GM19099 (cell line): Measurements from ENCODE around the gene TRIM45.

ENCODE experiments used
- POLR2A ChIP-seq: IDR thresholded peaks from 3 replicates; pipeline ENCODE4 v1.6.1; 2011; ENCODE audit warnings: low read depth; ENCODE audit not compliant: insufficient read length; ENCODE audit errors: extremely low read depth

Gene TRIM45

GRCh38 chr1:117121589-117122329, at the start of gene TRIM45:
TRIM45 (minus strand) TSS chr1:117121749; CDS start chr1:117121201, 548 bp downstream.
- peak; percentile 28 for TF ChIP-seq POLR2A

- no peak for TF ChIP-seq POLR2A
Measured at GRCh38 chr1:117169871-117170596, 48.5 kb upstream of the TRIM45 start.

- TF ChIP-seq POLR2A = no peak
Measured at GRCh38 chr1:117167402-117167801, 45.9 kb upstream of the TRIM45 start.

- TF ChIP-seq POLR2A = no peak
Measured at GRCh38 chr1:117166076-117166475, 44.5 kb upstream of the TRIM45 start.

- no peak for TF ChIP-seq POLR2A
Measured at GRCh38 chr1:117164209-117164608, 42.7 kb upstream of the TRIM45 start.

- TF ChIP-seq POLR2A = no peak
Measured at GRCh38 chr1:117162816-117163215, 41.3 kb upstream of the TRIM45 start.

GRCh38 chr1:117161887-117162286, 40.3 kb upstream of the TRIM45 start:
- no peak for TF ChIP-seq POLR2A

- no peak for TF ChIP-seq POLR2A
Measured at GRCh38 chr1:117150316-117150715, 28.8 kb upstream of the TRIM45 start.

GRCh38 chr1:117147856-117148588, 26.5 kb upstream of the TRIM45 start:
- TF ChIP-seq POLR2A = no peak

- TF ChIP-seq POLR2A = no peak
Measured at GRCh38 chr1:117147341-117147831, 25.8 kb upstream of the TRIM45 start.

GRCh38 chr1:117146575-117147340, 25.2 kb upstream of the TRIM45 start:
- TF ChIP-seq POLR2A = no peak

- TF ChIP-seq POLR2A = no peak
Measured at GRCh38 chr1:117146072-117146471, 24.5 kb upstream of the TRIM45 start.

- TF ChIP-seq POLR2A = no peak
Measured at GRCh38 chr1:117143871-117144270, 22.3 kb upstream of the TRIM45 start.

GRCh38 chr1:117143172-117143571, 21.6 kb upstream of the TRIM45 start:
- TF ChIP-seq POLR2A = no peak

- no peak for TF ChIP-seq POLR2A
Measured at GRCh38 chr1:117142200-117142599, 20.7 kb upstream of the TRIM45 start.
